ENCODE data around the gene RHOU.

Gene RHOU

GRCh38 chr1:228739826-228740225 is 4.5 kb downstream of the RHOU start:
- Histone ChIP-seq H2AFZ (ENCODE audit: low read depth, low read length, severe bottlenecking) (no peak overlapping the region), H3K9me3 (ENCODE audit: insufficient read depth, low read length) (no peaks in the 10 kb centered on the region), H4K20me1 (ENCODE audit: low read depth, low read length) (no peaks in the 10 kb centered on the region), H3K4me2 (ENCODE audit: low read depth, low read length, poor library complexity, severe bottlenecking) (no peak overlapping the region), H3K27ac (ENCODE audit: low read depth, low read length) (no peak overlapping the region), H3K9me2 (replicated peaks; ENCODE audit: insufficient read depth, low read length) (no peaks in the 10 kb centered on the region), H3K79me2 (ENCODE audit: insufficient read depth, low read length) (no peaks in the 10 kb centered on the region), H3K36me3 (ENCODE audit: low read length) (no peaks in the 10 kb centered on the region), H3K9ac (ENCODE audit: low read length) (no peak overlapping the region), H3K4me3 (ENCODE audit: insufficient read depth, low read length, poor library complexity, severe bottlenecking) (no peak overlapping the region), H3K27me3 (ENCODE audit: low read length) (no peaks in the 10 kb centered on the region), H3F3A (ENCODE audit: insufficient read depth) (no peaks in the 10 kb centered on the region)
- TF ChIP-seq EZH2phosphoT487 (conservative IDR thresholded peaks at IDR 0.05; ENCODE audit: low read length) (no peak), CTCF (IDR thresholded peaks at IDR 0.05; ENCODE audit: insufficient read depth, low read length, poor library complexity, severe bottlenecking) (no peak)

GRCh38 chr1:228740543-228741317 is 5.5 kb downstream of the RHOU start:
- Histone ChIP-seq H3K27ac (ENCODE audit: low read depth, low read length) (no peak overlapping the region), H3K9me2 (replicated peaks; ENCODE audit: insufficient read depth, low read length) (no peaks in the 10 kb centered on the region), H3K9ac (ENCODE audit: low read length) (no peak overlapping the region), H3K27me3 (ENCODE audit: low read length) (no peaks in the 10 kb centered on the region), H3K36me3 (ENCODE audit: low read length) (no peaks in the 10 kb centered on the region), H2AFZ (ENCODE audit: low read depth, low read length, severe bottlenecking) (no peak overlapping the region), H3F3A (ENCODE audit: insufficient read depth) (no peaks in the 10 kb centered on the region), H3K4me3 (ENCODE audit: insufficient read depth, low read length, poor library complexity, severe bottlenecking) (no peak overlapping the region), H3K9me3 (ENCODE audit: insufficient read depth, low read length) (no peaks in the 10 kb centered on the region), H4K20me1 (ENCODE audit: low read depth, low read length) (no peaks in the 10 kb centered on the region), H3K79me2 (ENCODE audit: insufficient read depth, low read length) (no peaks in the 10 kb centered on the region), H3K4me2 (ENCODE audit: low read depth, low read length, poor library complexity, severe bottlenecking) (no peak overlapping the region)
- TF ChIP-seq EZH2phosphoT487 (conservative IDR thresholded peaks at IDR 0.05; ENCODE audit: low read length): no peak
- no peak for TF ChIP-seq CTCF (IDR thresholded peaks at IDR 0.05; ENCODE audit: insufficient read depth, low read length, poor library complexity, severe bottlenecking)

GRCh38 chr1:228742281-228742860 is 7.1 kb downstream of the RHOU start:
- Histone ChIP-seq H3K9me3 (ENCODE audit: insufficient read depth, low read length) (no peaks in the 10 kb centered on the region), H3K9ac (ENCODE audit: low read length) (no peak overlapping the region), H3K9me2 (replicated peaks; ENCODE audit: insufficient read depth, low read length) (no peaks in the 10 kb centered on the region), H3K36me3 (ENCODE audit: low read length) (no peaks in the 10 kb centered on the region), H3K27ac (ENCODE audit: low read depth, low read length) (no peak overlapping the region), H3F3A (ENCODE audit: insufficient read depth) (no peaks in the 10 kb centered on the region), H3K79me2 (ENCODE audit: insufficient read depth, low read length) (no peaks in the 10 kb centered on the region), H3K4me3 (ENCODE audit: insufficient read depth, low read length, poor library complexity, severe bottlenecking) (no peak overlapping the region), H3K4me2 (ENCODE audit: low read depth, low read length, poor library complexity, severe bottlenecking) (no peak overlapping the region), H2AFZ (ENCODE audit: low read depth, low read length, severe bottlenecking) (no peak overlapping the region), H4K20me1 (ENCODE audit: low read depth, low read length) (no peaks in the 10 kb centered on the region), H3K27me3 (ENCODE audit: low read length) (no peaks in the 10 kb centered on the region)
- TF ChIP-seq EZH2phosphoT487 (conservative IDR thresholded peaks at IDR 0.05; ENCODE audit: low read length) (no peak), CTCF (IDR thresholded peaks at IDR 0.05; ENCODE audit: insufficient read depth, low read length, poor library complexity, severe bottlenecking) (no peak)

Data from SU-DHL-6 (cell line).